Keratinocyte (primary cell): ENCODE measurements around the gene UNG. TPM values are rescaled to one million over a fixed set of nuclear protein-coding genes. Genes with fewer than 3 reads are reported as not detected.

Experiments used
- DNase-seq: peaks from one replicate; pipeline ENCODE4 v3.0.0-alpha.2; 2011; ENCODE audit warnings: low read depth, missing footprints, low spot score
- FAIRE-seq: peaks from 2 replicates; lab custom pipeline; 2011; peaks lifted over from hg19 to GRCh38; lab: Jason Lieb, UNC
- H2AFZ ChIP-seq: 2 replicates; pipeline ENCODE4 v1.6.0; 2012; ENCODE audit warnings: low read length, control low read depth, inconsistent platforms; ENCODE audit not compliant: control insufficient read depth
- H3K27ac ChIP-seq: 2 replicates; pipeline ENCODE4 v1.5.1; 2011; ENCODE audit warnings: low read length; ENCODE audit not compliant: control insufficient read depth, insufficient read depth
- H3K27me3 ChIP-seq: 3 replicates; pipeline ENCODE4 v1.6.0; 2011; ENCODE audit warnings: low read length; ENCODE audit not compliant: control insufficient read depth, insufficient read depth; ENCODE audit errors: extremely low read depth
- H3K36me3 ChIP-seq, 2 experiments: 2 replicates in 1 of 2; 3 replicates in 1 of 2; pipeline ENCODE4 v1.5.1; 2011; ENCODE audit warnings: low read length in 2 of 2, mild to moderate bottlenecking in 1 of 2; ENCODE audit not compliant: control insufficient read depth in 2 of 2, insufficient read depth in 2 of 2; ENCODE audit errors: extremely low read depth in 1 of 2
- H3K4me1 ChIP-seq: 3 replicates; pipeline ENCODE4 v1.5.1; 2011; ENCODE audit warnings: low read length; ENCODE audit not compliant: control insufficient read depth, insufficient read depth; ENCODE audit errors: extremely low read depth
- H3K4me2 ChIP-seq: 3 replicates; pipeline ENCODE4 v1.6.0; 2011; ENCODE audit warnings: low read depth, low read length; ENCODE audit not compliant: control insufficient read depth, insufficient read depth; ENCODE audit errors: extremely low read depth
- H3K4me3 ChIP-seq, 3 experiments: fragments of 200-600 bp in 1 of 3; sonication (generic) in 1 of 3; 2 replicates in 2 of 3; 3 replicates in 1 of 3; pipeline ENCODE4 v1.5.1; 2011 to 2016; ENCODE audit warnings: low read length in 3 of 3, mild to moderate bottlenecking in 3 of 3, control low read depth in 2 of 3, inconsistent platforms in 1 of 3, low read depth in 1 of 3, mixed read lengths in 1 of 3, mixed run types in 1 of 3, moderate library complexity in 1 of 3; ENCODE audit not compliant: control insufficient read depth in 2 of 3, insufficient read depth in 2 of 3; ENCODE audit errors: extremely low read depth in 1 of 3
- H3K79me2 ChIP-seq: 2 replicates; pipeline ENCODE4 v1.6.0; 2012; ENCODE audit warnings: low read length; ENCODE audit not compliant: control insufficient read depth, insufficient read depth
- H3K9ac ChIP-seq: 3 replicates; pipeline ENCODE4 v1.6.0; 2011; ENCODE audit warnings: low read length; ENCODE audit not compliant: control insufficient read depth, insufficient read depth; ENCODE audit errors: extremely low read depth
- H3K9me1 ChIP-seq: 3 replicates; pipeline ENCODE4 v1.6.0; 2011; ENCODE audit warnings: low read length; ENCODE audit not compliant: control insufficient read depth, insufficient read depth; ENCODE audit errors: extremely low read depth
- H3K9me3 ChIP-seq: 2 replicates; pipeline ENCODE4 v1.5.1; 2012; ENCODE audit warnings: low read depth, low read length; ENCODE audit not compliant: control insufficient read depth
- H4K20me1 ChIP-seq: 3 replicates; pipeline ENCODE4 v1.6.0; 2011; ENCODE audit warnings: low read length; ENCODE audit not compliant: control insufficient read depth, insufficient read depth; ENCODE audit errors: extremely low read depth
- EZH2 ChIP-seq: IDR thresholded peaks from one replicate; pipeline ENCODE4 v1.6.1; 2012; ENCODE audit warnings: inconsistent platforms, mild to moderate bottlenecking, low read length, moderate library complexity
- dilution Hi-C: fragments of 300-500 bp; cut with MboI; formaldehyde crosslinking; loops from one replicate; pipeline ENCODE4 v1.7.0; 2020; ENCODE audit warnings: low sequenced_read_pairs; ENCODE audit not compliant: extremely low pct_ligation_motif_present
- polyA plus RNA-seq, 5 experiments: library from polyadenylated mRNA; depleted of rRNA in 3 of 5; stranded (reverse) in 3 of 5; stranded (forward) in 1 of 5; unstranded in 1 of 5; fragments of >200 nt; gene quantifications; 1 replicate in 1 of 5; 2 replicates in 3 of 5; 3 replicates in 1 of 5; pipeline versions ENCODE4 v1.2.1 to v1.2.3, GENCODE V29; 2011 to 2012; ENCODE audit warnings: missing spikeins in 2 of 5, low read depth in 1 of 5, low replicate concordance in 1 of 5
- TF ChIP-seq, protein P1 (sequence below), 3 experiments: IDR thresholded peaks in 1 of 3; conservative IDR thresholded peaks in 1 of 3; optimal IDR thresholded peaks in 1 of 3; 2 replicates in 2 of 3; 3 replicates in 1 of 3; pipeline versions ENCODE3 to v1.5.1; 2011; ENCODE audit warnings: low read length in 3 of 3, mild to moderate bottlenecking in 3 of 3, moderate library complexity in 2 of 3, control low read depth in 1 of 3, inconsistent platforms in 1 of 3; ENCODE audit not compliant: insufficient read depth in 2 of 3; ENCODE audit errors: extremely low read depth in 1 of 3

Gene UNG
- polyA plus RNA-seq, 1 donor (not counting 4 experiments of a cell fraction or from before 2014, with no cell fraction given): 26.3 TPM

DNA sequence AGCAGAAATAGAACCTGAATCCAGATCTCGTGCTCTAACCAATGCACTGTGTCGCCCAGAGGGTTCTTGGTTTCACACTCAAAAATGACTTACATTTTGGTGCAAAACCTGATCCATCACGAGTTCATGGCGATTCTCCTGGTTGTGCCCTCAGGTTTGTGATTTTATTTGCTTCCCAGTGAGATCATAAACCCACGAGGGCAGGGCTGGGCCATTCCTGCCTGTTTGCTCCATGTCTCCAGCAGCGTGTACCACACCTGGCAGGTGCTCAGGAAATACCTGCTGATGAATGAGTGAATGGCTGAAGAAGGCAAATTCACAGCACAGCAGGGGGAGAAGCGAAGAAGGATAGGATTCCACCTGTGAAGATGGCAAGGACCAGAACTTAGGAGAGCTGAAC is 28.4 kb downstream of the UNG start:
- Histone ChIP-seq H3K4me1 (no peaks in the 10 kb centered on the region), H3K9ac (no peak overlapping the region), H3K9me3 (no peaks in the 10 kb centered on the region), H3K4me2 (no peak overlapping the region), H3K27me3 (no peaks in the 10 kb centered on the region), H2AFZ (no peak overlapping the region), H4K20me1 (no peaks in the 10 kb centered on the region), H3K36me3 (no peaks in the 10 kb centered on the region), H3K9me1 (no peaks in the 10 kb centered on the region), H3K79me2 (no peaks in the 10 kb centered on the region), H3K27ac (no peak overlapping the region), H3K4me3 (no peak overlapping the region)
- FAIRE-seq (no peak), DNase-seq (no peak)
- TF ChIP-seq, protein P1, sequence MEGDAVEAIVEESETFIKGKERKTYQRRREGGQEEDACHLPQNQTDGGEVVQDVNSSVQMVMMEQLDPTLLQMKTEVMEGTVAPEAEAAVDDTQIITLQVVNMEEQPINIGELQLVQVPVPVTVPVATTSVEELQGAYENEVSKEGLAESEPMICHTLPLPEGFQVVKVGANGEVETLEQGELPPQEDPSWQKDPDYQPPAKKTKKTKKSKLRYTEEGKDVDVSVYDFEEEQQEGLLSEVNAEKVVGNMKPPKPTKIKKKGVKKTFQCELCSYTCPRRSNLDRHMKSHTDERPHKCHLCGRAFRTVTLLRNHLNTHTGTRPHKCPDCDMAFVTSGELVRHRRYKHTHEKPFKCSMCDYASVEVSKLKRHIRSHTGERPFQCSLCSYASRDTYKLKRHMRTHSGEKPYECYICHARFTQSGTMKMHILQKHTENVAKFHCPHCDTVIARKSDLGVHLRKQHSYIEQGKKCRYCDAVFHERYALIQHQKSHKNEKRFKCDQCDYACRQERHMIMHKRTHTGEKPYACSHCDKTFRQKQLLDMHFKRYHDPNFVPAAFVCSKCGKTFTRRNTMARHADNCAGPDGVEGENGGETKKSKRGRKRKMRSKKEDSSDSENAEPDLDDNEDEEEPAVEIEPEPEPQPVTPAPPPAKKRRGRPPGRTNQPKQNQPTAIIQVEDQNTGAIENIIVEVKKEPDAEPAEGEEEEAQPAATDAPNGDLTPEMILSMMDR (optimal IDR thresholded peaks at IDR 0.05 in 1 of 3, IDR thresholded peaks at IDR 0.05 in 1 of 3, conservative IDR thresholded peaks at IDR 0.05 in 1 of 3; ENCODE audit: extremely low read depth in 1 of 3, insufficient read depth in 2 of 3, low read length in 3 of 3): no peak
- TF ChIP-seq EZH2: no peak
- dilution Hi-C loops: no loop called here

DNA sequence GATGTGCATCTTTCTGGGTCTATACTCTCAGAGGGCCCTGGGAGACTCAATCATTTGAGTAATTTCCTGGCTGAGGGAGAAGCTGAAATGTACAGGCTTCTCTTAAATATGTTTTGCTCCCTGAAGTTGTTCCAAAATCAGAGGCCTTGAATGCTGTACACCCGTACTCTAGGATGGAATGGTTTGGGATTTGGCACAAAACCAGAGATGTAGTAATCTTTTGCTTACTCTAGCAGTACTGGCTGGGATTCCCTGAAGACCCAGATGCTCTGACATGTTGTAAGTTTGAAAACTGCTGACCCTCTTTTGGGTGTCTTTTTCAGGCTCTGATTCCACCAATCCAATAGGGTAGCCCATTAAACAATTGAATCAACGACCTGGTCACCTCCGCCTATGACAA is 29.4 kb downstream of the UNG start:
- Histone ChIP-seq H4K20me1 (no peaks in the 10 kb centered on the region), H3K4me2 (no peak overlapping the region), H3K36me3 (no peaks in the 10 kb centered on the region), H3K4me3 (no peak overlapping the region), H3K9me1 (no peaks in the 10 kb centered on the region), H3K9ac (no peak overlapping the region), H3K27me3 (no peaks in the 10 kb centered on the region), H2AFZ (no peak overlapping the region), H3K27ac (no peak overlapping the region), H3K9me3 (no peaks in the 10 kb centered on the region), H3K4me1 (no peaks in the 10 kb centered on the region), H3K79me2 (no peaks in the 10 kb centered on the region)
- dilution Hi-C loops: no loop called here
- FAIRE-seq: no peak
- TF ChIP-seq EZH2: no peak
- TF ChIP-seq, protein P1 (optimal IDR thresholded peaks at IDR 0.05 in 1 of 3, IDR thresholded peaks at IDR 0.05 in 1 of 3, conservative IDR thresholded peaks at IDR 0.05 in 1 of 3; ENCODE audit: extremely low read depth in 1 of 3, insufficient read depth in 2 of 3, low read length in 3 of 3): no peak
- no peak for DNase-seq
